ENCODE data around the gene FGR. TPM values are rescaled to one million over a fixed set of nuclear protein-coding genes. Genes with fewer than 3 reads are reported as not detected.
A peak's percentile ranks its signal among the peaks of the same experiment; 100 is the strongest.

Gene FGR
- polyA plus RNA-seq, 1 donor (not counting 4 experiments of a cell fraction or from before 2014, with no cell fraction given), result 0.04 TPM

- H3K36me3 ChIP-seq (ENCODE audit: control insufficient read depth in 2 of 2, extremely low read depth in 1 of 2, insufficient read depth in 2 of 2, low read length in 2 of 2), result no peaks in the 10 kb centered on the region
- H3K9me1 ChIP-seq (ENCODE audit: control insufficient read depth, extremely low read depth, insufficient read depth, low read length), result no peaks in the 10 kb centered on the region
- no peak overlapping the region for H3K9ac ChIP-seq (ENCODE audit: control insufficient read depth, extremely low read depth, insufficient read depth, low read length)
- H3K27me3 ChIP-seq (ENCODE audit: control insufficient read depth, extremely low read depth, insufficient read depth, low read length), result peaks cover 5% of the 10 kb centered on the region
- TF ChIP-seq EZH2 (IDR thresholded peaks at IDR 0.05; ENCODE audit: low read length) (no peak), CTCF (optimal IDR thresholded peaks at IDR 0.05 in 1 of 3, IDR thresholded peaks at IDR 0.05 in 1 of 3, conservative IDR thresholded peaks at IDR 0.05 in 1 of 3; ENCODE audit: extremely low read depth in 1 of 3, insufficient read depth in 2 of 3, low read length in 3 of 3) (no peak)
- dilution Hi-C loops (cut with MboI; ENCODE audit: extremely low pct_ligation_motif_present, low sequenced_read_pairs), result no loop called here
- FAIRE-seq (no peak), DNase-seq (ENCODE audit: low read depth, low spot score) (no peak)
- H3K4me3 ChIP-seq (ENCODE audit: control insufficient read depth in 2 of 3, extremely low read depth in 1 of 3, insufficient read depth in 2 of 3, low read depth in 1 of 3, low read length in 3 of 3), result no peak overlapping the region
- H3K27ac ChIP-seq (ENCODE audit: control insufficient read depth, insufficient read depth, low read length), result no peak overlapping the region
- H3K4me1 ChIP-seq (ENCODE audit: control insufficient read depth, extremely low read depth, insufficient read depth, low read length), result peaks cover 33% of the 10 kb centered on the region
- H3K79me2 ChIP-seq (ENCODE audit: control insufficient read depth, insufficient read depth, low read length), result peaks cover 31% of the 10 kb centered on the region
- peaks cover 12% of the 10 kb centered on the region for H4K20me1 ChIP-seq (ENCODE audit: control insufficient read depth, extremely low read depth, insufficient read depth, low read length)
- H3K4me2 ChIP-seq (ENCODE audit: control insufficient read depth, extremely low read depth, insufficient read depth, low read depth, low read length), result no peak overlapping the region
- H3K9me3 ChIP-seq (ENCODE audit: control insufficient read depth, low read depth, low read length), result no peaks in the 10 kb centered on the region
- no peak overlapping the region for H2AFZ ChIP-seq (ENCODE audit: control insufficient read depth, low read length)
These were observed 29.7 kb downstream of the FGR start for GRCh38 chr1:27605300-27605766.

- DNase-seq (ENCODE audit: low read depth, low spot score) (no peak), FAIRE-seq (no peak)
- Histone ChIP-seq H3K9me1 (ENCODE audit: control insufficient read depth, extremely low read depth, insufficient read depth, low read length) (no peaks in the 10 kb centered on the region), H3K9ac (ENCODE audit: control insufficient read depth, extremely low read depth, insufficient read depth, low read length) (no peak overlapping the region), H4K20me1 (ENCODE audit: control insufficient read depth, extremely low read depth, insufficient read depth, low read length) (peaks cover 12% of the 10 kb centered on the region), H2AFZ (ENCODE audit: control insufficient read depth, low read length) (peak overlapping the region; percentile 72), H3K27ac (ENCODE audit: control insufficient read depth, insufficient read depth, low read length) (no peak overlapping the region), H3K79me2 (ENCODE audit: control insufficient read depth, insufficient read depth, low read length) (peaks cover 33% of the 10 kb centered on the region), H3K9me3 (ENCODE audit: control insufficient read depth, low read depth, low read length) (no peaks in the 10 kb centered on the region), H3K4me2 (ENCODE audit: control insufficient read depth, extremely low read depth, insufficient read depth, low read depth, low read length) (peak overlapping the region; percentile 62), H3K4me3 (ENCODE audit: control insufficient read depth in 2 of 3, extremely low read depth in 1 of 3, insufficient read depth in 2 of 3, low read depth in 1 of 3, low read length in 3 of 3) (peak overlapping the region; percentile 47 to 94 (median 90)), H3K4me1 (ENCODE audit: control insufficient read depth, extremely low read depth, insufficient read depth, low read length) (peaks cover 35% of the 10 kb centered on the region), H3K27me3 (ENCODE audit: control insufficient read depth, extremely low read depth, insufficient read depth, low read length) (no peaks in the 10 kb centered on the region), H3K36me3 (ENCODE audit: control insufficient read depth in 2 of 2, extremely low read depth in 1 of 2, insufficient read depth in 2 of 2, low read length in 2 of 2) (no peaks in the 10 kb centered on the region)
- TF ChIP-seq CTCF (optimal IDR thresholded peaks at IDR 0.05 in 1 of 3, IDR thresholded peaks at IDR 0.05 in 1 of 3, conservative IDR thresholded peaks at IDR 0.05 in 1 of 3; ENCODE audit: extremely low read depth in 1 of 3, insufficient read depth in 2 of 3, low read length in 3 of 3) (no peak), EZH2 (IDR thresholded peaks at IDR 0.05; ENCODE audit: low read length) (no peak)
- dilution Hi-C loops (cut with MboI; ENCODE audit: extremely low pct_ligation_motif_present, low sequenced_read_pairs), result no loop called here
These were observed 30.2 kb downstream of the FGR start for GRCh38 chr1:27604579-27605299.

All from keratinocyte (primary cell).